HG03442 (cell line): ENCODE measurements around the gene TP63.
"Not testable (repeated sequence)": the region's sequence is repeated elsewhere in the genome, so short reads cannot be mapped to it uniquely, and the experiment has no call there.

Experiments used
- ATAC-seq: cut with Tn5 transposase; IDR thresholded peaks from one replicate; pipeline ENCODE4 v1.9.1; 2021; ENCODE audit warnings: mild to moderate bottlenecking, moderate library complexity; ENCODE audit not compliant: unreplicated experiment

The TP63 gene

GRCh38 chr3:189631373-189631408 lies at the start of gene TP63:
Gene TP63 (plus strand): TSS chr3:189631389. CDS start chr3:189631516, 127 bp downstream.
- no peak for ATAC-seq

- ATAC-seq, result no peak
These were observed 49.0 kb upstream of the TP63 start for GRCh38 chr3:189582179-189582578.

- ATAC-seq, result no peak
These were observed 46.5 kb upstream of the TP63 start for GRCh38 chr3:189584645-189585044.

GRCh38 chr3:189586941-189587663 lies 44.1 kb upstream of the TP63 start:
- peak; percentile 94 for ATAC-seq

GRCh38 chr3:189587664-189588040 lies 43.5 kb upstream of the TP63 start:
- ATAC-seq, result no peak

GRCh38 chr3:189588070-189588469 lies 43.1 kb upstream of the TP63 start:
- no peak for ATAC-seq

GRCh38 chr3:189588475-189589178 lies 42.6 kb upstream of the TP63 start:
- no peak for ATAC-seq

- ATAC-seq, result no peak
These were observed 42.0 kb upstream of the TP63 start for GRCh38 chr3:189589179-189589569.

- no peak for ATAC-seq
These were observed 41.0 kb upstream of the TP63 start for GRCh38 chr3:189590223-189590622.

GRCh38 chr3:189593581-189593980 lies 37.6 kb upstream of the TP63 start:
- no peak for ATAC-seq

- not testable (repeated sequence) for ATAC-seq
These were observed 34.9 kb upstream of the TP63 start for GRCh38 chr3:189596078-189596979.

- ATAC-seq, result no peak
These were observed 33.3 kb upstream of the TP63 start for GRCh38 chr3:189597918-189598317.

GRCh38 chr3:189598530-189599225 lies 32.5 kb upstream of the TP63 start:
- no peak for ATAC-seq

GRCh38 chr3:189602471-189602870 lies 28.7 kb upstream of the TP63 start:
- no peak for ATAC-seq

- ATAC-seq, result no peak
These were observed 25.5 kb upstream of the TP63 start for GRCh38 chr3:189605717-189606116.

GRCh38 chr3:189606774-189607173 lies 24.4 kb upstream of the TP63 start:
- no peak for ATAC-seq

- ATAC-seq, result not testable (repeated sequence)
These were observed 18.5 kb upstream of the TP63 start for GRCh38 chr3:189612641-189613040.

GRCh38 chr3:189613122-189613521 lies 18.1 kb upstream of the TP63 start:
- ATAC-seq, result no peak

GRCh38 chr3:189621948-189622603 lies 9.1 kb upstream of the TP63 start:
- no peak for ATAC-seq

GRCh38 chr3:189622629-189623028 lies 8.6 kb upstream of the TP63 start:
- ATAC-seq, result no peak

- no peak for ATAC-seq
These were observed 7.1 kb upstream of the TP63 start for GRCh38 chr3:189624130-189624529.
